DMS79 treated with DMSO at 0.1 percent for 48 hours (cell line): Measurements from ENCODE around the gene SYT13.

ENCODE experiments used
- DNase-seq: peaks from one replicate; lab custom pipeline; 2025; lab: John Stamatoyannopoulos, UW

The SYT13 gene

DNA sequence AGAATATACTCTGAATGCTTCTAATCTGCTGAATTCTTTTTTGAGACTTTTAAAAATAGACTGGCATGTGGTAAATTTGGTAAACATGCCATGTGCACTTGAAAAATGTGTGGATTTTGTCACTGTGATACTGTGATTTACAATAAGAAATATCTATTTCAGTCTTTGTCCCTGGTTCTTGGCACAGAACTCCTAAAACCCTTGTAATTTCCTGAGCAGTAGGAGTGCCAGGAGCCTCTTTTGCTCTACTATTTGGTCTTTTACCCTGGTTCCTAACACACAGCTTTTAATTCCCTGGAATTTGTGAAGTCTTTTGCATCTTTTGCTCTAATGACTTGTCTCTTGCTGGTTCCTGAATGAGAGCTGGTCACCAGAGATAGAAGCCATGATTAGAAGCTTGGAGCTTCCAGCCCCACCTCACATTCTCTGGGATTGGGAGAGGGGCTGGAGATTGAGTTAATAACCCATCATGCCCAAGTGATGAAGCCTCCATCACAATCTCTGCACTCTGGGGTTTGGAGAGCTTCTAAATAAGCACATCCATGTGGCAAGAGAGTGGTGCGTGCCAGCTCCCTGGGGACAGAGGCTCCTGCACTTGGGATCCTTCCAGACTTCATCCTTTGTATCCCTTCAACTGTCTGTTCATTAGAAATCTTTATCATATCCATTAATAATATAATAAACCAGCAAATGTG, 27.2 kb upstream of the SYT13 start:
- no peak for DNase-seq

DNA sequence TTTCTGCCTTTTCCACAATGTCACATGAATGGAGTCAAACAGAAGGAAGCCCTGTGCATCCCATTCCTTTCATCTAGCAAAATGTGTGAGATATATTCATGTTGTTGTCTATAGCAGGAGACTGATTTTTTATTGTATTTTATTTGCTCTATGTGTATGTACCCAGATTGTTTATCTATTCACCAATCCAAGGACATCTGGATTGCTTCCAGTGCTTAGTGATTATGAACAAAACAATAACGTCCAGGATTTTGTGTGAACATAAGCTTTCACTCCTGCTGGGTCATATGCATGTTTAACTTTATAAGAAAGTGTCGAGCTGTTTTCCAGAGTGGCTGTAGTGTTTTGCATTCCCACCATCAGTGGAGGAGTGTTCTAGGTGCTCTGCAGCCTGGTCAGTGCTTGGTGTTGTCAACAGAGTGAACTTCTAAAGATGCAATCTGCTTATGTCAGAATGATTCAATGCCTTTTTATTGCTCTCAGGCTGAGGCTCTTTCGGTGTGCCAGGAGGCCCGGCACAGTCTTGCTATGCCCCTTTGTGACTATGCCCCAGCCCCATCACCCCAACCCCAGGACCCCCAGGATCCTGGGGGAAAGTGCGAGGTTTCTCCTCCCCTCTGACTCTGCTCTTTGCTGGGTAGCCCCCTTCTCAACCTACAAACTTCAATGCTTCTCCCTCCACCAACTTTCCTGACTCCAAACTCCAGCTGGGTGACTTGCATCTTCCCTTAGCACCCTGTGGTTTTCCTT, 19.9 kb upstream of the SYT13 start:
- DNase-seq: no peak

DNA sequence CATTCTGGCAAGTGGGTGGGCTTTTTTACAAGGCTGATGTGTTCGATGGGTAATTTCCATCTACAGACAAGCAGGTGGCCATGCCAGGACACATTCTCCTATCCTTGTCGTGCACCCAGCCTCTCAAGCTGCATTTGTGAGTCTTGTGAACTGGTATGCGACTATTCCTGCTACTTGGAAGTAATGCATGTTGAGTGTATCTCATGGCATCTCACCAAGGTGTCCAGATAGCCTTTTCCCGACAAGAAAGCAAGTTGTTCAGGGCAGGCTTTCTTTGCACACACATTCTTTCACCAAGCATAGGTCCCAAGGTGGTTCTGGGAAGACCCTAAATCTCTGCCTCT, 18.8 kb upstream of the SYT13 start:
- DNase-seq: no peak

DNA sequence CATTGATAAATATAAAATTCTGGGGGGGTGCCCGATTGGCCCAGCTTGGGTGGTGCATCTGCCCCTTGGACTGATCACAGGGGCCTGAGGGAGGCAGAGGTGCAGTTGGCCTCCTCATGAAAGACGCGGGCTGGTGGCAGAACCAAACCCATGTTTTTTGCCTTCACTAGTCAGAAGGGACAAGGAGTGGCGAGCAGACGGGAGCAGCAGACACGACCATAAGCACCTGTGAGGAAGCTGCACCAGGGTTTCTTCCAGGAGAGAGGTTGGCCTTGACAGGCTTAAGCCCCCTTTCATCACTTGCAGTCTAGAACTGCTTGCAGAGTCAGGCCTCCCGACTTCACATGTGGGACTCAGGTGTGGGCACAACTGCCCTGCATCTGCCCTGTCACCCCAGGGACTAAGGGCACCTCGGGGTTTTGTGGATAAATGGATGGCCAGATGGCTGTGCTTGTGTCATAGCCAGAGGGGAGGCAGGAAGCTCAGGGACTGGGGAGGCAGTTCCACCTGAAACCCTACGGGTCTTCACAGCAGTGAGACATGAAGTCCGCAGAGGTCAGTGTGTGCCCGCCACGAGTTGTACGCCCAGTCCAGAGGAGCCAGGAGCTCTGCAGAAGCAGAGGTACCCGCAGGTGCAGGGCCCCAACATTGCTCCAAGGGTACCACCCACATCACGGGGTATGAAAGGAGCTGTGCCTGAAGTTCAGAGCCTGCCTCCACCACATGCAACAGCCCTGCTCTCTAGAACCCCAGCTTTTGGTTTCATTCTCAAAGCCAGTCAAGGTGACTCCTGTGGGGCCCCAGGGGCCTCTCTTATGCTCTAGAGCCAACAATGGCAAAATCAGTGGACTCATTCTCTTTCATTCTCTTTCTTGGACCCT, 18.2 kb upstream of the SYT13 start:
- DNase-seq: no peak

DNA sequence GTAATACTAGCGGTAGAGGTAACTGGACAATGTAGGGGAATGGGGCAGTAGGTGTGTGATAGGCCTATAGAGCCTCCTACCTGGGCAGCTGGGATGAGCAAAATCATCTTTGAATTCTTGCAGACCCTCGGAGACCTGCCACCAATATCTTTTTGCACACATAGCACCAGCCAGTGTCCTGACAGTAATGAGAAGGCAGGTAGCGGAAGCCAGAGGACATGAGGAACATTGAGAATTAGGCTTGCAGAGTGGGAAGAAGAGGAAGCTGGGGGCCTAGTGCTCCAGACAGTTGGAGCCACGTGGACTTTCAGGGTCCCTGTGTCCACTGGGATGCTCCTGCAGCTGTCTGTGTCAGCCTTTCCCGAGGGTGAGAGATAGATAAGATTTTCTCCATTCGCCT, 17.2 kb upstream of the SYT13 start:
- no peak for DNase-seq

DNA sequence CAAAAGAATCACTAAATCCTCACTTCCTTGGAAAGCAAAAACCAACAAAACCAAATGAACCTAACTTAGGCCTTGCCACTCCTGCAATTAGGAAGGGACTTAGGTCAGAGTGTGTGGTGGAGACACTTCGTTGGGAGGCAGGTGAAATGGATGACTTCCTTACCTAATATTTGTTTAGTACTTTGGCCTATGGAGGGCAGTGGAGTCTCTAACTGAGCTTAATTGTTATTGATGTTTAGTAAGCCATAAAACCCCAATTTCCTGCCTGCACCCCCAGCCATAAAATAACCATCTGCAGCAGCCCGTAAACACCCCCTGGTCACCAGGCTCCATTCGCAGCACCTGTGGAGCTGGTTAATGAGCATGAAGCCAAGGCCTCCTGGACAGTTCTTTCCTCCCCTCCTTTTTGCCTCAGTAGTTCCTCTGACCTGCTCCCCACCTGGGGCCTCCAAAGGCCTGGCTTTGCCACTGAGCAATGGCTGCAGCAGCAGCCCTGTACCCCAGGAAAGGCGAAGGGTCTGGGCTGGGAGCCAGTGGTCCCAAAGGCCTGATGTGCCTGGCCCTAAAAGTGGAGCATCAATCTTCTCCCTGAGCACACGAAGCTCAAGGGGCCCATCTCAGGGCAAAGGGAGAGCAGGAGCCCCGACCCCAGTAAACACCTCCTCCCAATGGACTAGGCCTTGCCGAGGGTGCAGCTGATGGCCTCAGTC, 15.6 kb upstream of the SYT13 start:
- peak; percentile 6 for DNase-seq

DNA sequence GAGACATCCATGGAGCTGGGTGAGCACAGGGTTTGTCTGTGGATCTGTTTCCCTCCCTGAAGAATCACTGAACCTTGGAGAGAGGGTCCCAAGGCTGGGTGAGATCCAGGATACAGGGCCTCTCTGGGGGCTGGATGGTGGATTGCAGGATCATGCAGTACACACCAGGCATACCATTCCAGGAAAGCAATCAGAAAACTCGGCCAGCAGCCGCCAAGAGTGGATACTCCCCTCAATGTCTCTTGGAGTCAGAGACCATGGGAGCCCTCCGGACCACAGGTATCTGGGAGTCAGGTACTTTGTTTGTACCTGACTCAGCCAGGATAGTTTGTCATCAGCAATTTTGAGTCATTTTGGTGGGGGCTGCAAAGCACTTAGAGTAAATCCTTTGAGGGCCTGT, 14.6 kb upstream of the SYT13 start:
- no peak for DNase-seq

DNA sequence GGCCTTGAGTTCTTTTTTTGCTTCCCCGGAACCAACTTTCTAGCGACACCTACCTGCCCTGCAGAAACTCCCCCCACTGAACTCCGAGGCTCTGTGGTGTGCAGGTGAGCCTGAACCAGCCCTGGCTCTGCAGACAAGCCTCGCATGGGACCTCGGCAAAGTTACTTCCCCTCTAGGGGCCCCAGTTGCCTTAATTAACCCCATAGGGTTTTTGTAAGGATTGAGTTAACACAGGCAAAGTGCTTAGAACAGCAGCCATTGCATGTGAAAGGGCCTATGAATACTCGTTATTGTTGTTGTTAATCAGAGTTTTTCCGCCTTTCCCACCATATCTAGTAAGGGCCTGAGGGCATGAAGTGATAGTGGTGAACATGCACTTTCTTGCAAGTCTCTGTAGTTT, 12.6 kb upstream of the SYT13 start:
- DNase-seq: no peak

DNA sequence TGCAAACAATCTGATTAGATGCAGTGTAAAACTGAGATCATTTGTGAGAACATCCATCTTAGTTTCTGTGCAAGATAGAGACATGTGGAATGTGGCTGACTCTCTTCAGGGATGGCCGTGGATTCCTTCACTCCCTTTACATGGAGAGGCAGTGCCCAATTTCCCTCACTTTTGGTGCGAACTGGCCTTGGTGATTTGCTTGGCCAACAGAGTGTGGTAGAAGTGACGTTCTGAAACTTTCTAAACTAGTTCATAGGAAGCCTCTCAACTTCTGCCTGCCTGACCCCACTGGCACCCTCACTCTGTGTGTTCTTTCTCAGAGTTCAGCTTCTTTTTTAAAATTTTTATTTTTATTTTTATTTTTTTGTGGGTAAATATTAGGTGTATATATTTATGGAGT, 9.9 kb upstream of the SYT13 start:
- DNase-seq: no peak

DNA sequence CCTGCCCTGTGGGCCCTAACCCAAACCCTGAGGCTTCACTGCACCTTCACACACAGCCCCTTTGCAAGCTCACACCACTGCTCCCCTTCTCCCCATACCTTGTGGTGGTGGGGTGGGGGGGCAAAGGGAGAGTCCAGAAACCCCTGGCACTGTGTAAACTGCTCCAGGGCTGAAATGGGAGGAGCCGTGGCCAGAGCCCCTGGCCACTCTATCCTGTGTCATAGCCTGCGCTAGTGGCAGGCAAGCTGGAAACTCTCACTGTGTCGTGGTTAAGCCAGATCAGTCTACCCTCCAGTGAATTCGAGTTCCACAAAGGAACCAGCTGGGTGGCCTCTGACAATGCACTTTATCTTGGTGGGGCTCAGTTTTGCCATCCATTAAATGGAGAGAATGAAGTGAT, 8.4 kb upstream of the SYT13 start:
- DNase-seq: no peak

DNA sequence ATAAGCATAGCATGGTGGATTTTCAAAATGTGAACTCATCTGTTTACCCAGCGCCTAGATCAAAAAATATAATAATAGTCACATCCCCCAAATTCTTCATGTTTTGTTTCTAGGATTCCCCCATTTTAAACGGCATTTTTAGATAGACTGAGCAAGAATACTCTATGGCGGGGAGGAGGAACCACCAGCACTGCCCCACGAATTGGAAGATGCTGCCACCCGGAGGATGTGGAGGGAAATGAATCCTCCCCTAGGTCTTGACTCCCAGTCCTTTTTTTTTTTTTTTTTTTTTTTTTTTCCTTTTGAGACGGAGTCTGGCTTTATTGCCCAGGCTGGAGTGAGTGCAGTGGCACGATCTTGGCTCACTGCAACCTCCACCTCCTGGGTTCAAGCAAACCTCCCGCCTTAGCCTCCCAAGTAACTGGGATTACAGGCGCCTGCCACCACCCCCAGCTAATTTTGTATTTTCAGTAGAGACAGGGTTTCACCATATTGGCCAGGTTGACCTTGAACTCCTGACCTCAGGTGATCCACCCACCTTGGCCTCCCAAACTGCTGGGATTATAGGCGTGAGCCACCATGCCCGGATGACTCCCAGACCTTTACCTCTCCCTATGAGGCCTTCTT, 7.5 kb upstream of the SYT13 start:
- peak; percentile 76 for DNase-seq

DNA sequence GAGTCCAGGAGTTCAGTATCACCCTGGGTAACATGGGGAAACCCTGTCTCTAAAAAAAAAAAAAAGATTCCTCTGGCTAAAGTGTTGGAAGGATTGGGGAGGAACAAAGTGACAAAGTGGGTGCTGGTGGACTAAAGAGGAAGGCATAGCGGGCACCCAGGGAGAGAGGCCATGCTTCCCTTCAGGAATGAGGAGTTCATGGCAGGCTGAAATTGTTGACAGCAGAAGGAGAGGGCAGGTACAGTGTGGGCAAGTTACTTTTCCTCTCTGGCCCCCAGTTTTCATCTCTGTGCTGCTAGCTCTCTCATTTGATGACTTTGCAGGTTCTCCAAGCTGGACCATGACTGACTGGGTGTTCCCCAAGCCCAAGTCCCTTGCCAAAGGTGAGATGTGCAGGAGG, 4.4 kb upstream of the SYT13 start:
- DNase-seq: no peak

DNA sequence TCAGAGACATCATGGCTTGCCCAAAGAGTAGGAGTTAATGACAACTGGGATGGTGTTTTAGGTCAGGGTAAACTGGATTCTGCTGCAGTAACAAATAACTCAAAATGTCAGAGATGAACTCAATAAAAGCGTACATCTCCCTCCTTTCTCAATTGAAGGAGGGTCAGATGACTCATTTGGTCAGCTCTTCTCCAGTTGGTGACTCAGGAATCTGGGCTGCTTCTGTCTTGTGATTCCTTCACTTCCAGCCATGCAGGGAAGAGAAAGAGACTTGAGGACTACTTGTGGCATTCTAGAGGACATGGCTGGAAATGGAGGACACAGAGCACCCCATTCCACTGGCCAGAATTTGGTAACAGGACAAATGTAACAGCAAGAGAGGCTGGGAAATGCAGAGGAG, 3.2 kb upstream of the SYT13 start:
- DNase-seq: no peak

DNA sequence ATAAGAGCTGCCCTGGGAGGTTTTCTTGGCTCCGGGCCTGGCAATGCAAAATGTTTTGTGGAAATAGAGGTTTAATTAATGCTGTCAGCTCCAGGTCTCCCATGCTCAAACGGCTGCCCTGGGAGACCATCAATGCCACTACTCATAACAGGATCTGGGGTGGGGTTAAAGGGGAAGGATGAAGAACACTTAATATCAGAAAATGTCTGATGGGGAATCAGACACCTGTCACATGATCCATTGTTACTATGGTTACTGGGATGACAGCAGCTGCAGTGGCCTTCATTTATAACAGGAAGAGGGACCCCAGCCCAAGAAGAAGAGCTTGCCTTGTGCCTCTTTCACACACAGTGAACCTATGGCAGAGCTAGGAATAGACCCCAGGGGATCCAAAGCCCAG, 2.2 kb upstream of the SYT13 start:
- DNase-seq: peak; percentile 23

DNA sequence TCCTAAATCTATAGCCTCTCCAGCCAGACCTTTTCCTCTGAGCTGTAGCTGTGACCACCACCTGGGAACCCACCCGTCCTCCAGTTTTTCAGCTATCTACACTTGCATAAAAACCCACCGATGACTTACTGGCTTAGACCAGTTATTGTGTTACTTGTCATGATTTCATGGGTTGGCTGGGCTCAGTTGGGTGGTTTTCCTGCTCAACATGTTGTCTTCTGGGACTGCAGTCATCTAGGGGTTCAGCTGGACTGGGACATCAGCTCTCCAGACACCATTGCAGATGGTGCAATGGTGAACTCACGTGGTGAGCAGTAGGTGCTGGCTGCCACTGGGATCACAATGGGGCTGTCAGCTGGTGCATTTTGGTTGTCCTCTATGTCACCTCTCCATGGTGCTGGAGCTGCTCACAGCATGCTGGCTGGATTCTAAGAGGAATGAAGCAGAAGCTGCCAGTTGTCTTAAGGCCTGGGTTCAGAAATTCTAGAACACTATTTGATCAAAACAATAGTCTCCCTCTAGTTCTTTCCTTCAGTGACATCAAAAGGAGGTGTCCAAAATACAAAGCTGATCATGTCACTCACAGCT, 1.3 kb upstream of the SYT13 start:
- DNase-seq: no peak

DNA sequence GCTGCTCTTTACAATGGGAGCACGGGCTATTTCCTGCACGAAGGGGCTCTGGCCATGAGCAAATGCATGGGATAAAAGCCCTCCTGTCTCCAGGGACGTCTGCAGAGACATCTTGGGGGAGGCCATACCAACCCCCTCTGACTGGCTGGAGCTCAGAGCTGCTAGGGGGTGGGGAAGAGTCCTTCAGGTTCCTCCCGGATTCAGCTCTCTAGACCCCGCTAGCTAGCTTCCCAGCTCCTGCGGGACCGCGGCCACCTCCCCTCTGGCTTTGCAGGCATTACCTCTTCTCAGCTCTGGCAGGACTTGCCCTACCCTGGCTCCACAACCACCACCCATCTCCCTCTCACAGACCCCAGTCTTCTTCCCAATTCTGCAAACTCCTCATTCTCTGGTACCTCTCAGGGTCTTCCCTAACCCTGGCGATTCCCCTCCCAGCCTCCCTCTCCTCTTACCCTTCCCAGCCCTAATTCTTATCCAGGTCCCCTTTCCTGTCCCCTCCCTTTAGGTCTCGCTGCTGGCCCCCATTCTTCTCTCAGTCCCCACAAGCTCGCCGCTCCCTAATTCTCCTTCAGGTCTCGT, 802 bp downstream of the SYT13 start:
- DNase-seq: peak; percentile 32

DNA sequence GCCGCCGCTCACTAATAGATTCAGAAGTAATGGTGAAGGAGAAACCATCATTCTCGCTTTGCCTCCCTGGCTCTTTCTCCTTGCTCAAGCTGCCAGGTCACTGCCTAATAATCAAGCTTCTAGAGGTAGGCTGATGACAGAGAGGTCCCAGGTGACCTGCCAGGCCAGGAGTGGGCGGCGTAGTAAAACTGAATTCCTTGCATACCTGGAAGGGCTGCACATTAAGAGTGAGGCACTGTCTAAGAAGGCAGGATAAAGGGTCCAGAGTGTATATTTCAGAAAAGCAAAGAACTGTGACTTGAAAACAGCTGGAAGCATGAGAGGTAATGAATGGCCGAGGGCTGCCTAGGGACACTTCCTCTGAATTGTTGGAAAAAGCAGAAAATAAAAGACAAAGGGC, 4.1 kb downstream of the SYT13 start:
- DNase-seq: no peak

DNA sequence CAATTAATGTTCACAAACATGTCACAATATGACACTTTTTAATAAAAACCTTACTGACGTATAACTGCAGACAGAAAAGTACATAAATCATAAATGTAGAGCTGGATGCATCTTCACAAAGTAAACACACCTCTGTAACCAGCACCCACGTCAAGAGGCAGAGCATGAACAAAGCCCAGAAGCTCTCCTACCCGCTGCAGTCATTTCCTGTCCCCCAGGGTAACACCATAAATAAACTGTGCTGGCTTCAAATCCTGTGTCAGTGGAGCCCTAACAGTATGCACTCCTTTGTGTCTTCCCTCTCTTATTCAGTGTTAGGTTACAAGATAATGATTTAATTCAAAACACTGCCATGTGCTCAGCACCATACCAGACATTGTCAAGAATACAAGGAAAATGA, 5.7 kb downstream of the SYT13 start:
- no peak for DNase-seq

DNA sequence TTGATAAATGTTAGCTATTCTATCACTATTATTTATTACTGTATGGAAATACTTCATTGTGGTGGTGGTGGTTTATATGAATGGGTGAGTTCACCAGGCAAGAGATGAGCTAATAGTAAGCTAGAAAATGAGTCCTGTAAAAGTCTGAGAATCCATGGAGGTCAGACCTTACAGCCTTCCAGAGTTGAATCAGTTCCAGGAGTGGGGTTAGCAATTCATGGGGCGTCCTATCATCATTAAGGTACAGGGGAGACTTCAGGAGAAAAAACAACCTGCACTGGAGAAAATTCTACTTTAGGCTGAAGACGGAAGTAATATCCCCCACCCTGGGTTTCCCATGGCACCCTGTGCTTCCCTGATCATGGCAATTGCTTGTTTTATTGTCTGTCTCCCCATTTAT, 6.5 kb downstream of the SYT13 start:
- no peak for DNase-seq

DNA sequence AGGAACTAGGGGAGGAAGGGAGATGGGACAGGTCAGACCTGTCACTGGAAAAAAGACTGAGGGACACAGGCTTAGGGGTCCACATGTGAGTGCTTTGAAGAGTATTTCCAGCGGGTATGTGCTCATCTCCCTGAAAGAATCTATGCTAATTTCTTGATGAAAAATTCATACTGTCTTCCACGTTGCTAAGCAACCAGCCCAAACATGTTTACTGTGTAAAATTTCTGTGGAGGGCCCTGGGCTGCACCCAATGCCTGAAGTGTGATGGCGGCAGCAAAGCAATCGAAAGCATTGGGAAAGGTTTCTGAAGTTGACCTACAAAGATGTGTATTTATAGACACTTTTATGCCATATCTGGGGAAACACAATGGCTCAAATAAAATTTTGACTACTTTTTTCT, 7.4 kb downstream of the SYT13 start:
- DNase-seq: no peak

DNA sequence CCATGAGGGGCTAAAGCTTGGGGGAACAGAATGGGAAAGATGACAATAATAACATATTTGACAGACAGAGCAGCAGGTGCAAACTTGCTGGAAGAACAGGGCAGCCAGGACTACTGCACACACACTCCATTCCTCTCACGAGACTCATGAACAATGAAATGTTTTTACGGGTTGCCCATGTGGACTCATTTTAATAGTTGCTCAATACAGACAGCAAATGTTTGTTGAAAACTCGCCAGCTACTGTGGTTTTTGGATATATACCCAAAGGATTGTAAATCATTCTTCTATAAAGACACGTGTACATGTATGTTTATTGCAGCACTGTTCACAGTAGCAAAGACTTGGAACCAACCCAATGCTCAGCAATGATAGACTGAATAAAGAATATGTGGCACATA, 10.3 kb downstream of the SYT13 start:
- no peak for DNase-seq
